Transverse colon (tissue), 4 donors: ENCODE measurements around the gene CFLAR. TPM values are rescaled to one million over a fixed set of nuclear protein-coding genes. Genes with fewer than 3 reads are reported as not detected.

Experiments used
- DNase-seq: peaks from one replicate; pipeline ENCODE4 v3.0.0-alpha.2; 2019
- H3K27ac ChIP-seq, 4 donors: fragments of 200-600 bp; sonication (generic); 2 replicates each; pipeline ENCODE4 v1.5.1; 2016 to 2018; ENCODE audit warnings: inconsistent platforms in 4 of 4
- H3K27me3 ChIP-seq: fragments of 200-600 bp; sonication (generic); 2 replicates; pipeline ENCODE4 v1.5.1; 2017; ENCODE audit warnings: inconsistent platforms
- H3K36me3 ChIP-seq, 4 donors: fragments of 200-600 bp; sonication (generic); 2 replicates each; pipeline ENCODE4 v1.5.1; 2017 to 2019; ENCODE audit warnings: inconsistent platforms in 4 of 4
- H3K4me1 ChIP-seq, 4 donors: fragments of 200-600 bp; sonication (generic); 2 replicates each; pipeline ENCODE4 v1.5.1; 2017 to 2020; ENCODE audit warnings: inconsistent platforms in 4 of 4
- H3K4me3 ChIP-seq, 4 donors: fragments of 200-600 bp; sonication (generic); 1 replicate in 1 of 4; 2 replicates in 3 of 4; pipeline versions ENCODE4 v1.5.1 to v1.6.1; 2017 to 2019; ENCODE audit warnings: inconsistent platforms in 4 of 4
- H3K9me3 ChIP-seq, 2 donors: fragments of 200-600 bp; sonication (generic); 2 replicates each; pipeline ENCODE4 v1.5.1; 2017 to 2019; ENCODE audit warnings: inconsistent platforms in 2 of 2
- EP300 ChIP-seq: sonication (generic); formaldehyde crosslinking; IDR thresholded peaks from one replicate; pipeline ENCODE4 v1.6.1; 2017; ENCODE audit warnings: antibody characterized with exemption, low read depth
- POLR2A ChIP-seq: fragments of 450-650 bp; IDR thresholded peaks from one replicate; pipeline ENCODE4 v1.6.1; 2016; ENCODE audit warnings: antibody characterized with exemption, mild to moderate bottlenecking, moderate library complexity
- POLR2AphosphoS5 ChIP-seq, 3 donors: sonication (generic); formaldehyde crosslinking; IDR thresholded peaks; one replicate each; pipeline ENCODE4 v1.6.1; 2016; ENCODE audit warnings: antibody characterized with exemption in 3 of 3
- WGBS, 2 donors: methylation state at CpG; one replicate each; pipeline ENCODE4 v1.1.5; 2018; ENCODE audit warnings: low coverage in 1 of 2; 5-methylcytosine and 5-hydroxymethylcytosine counted together
- in situ Hi-C, 4 donors: fragments of 200-750 bp; cut with MboI; loops; one replicate each; pipeline versions ENCODE4 v1.15.0 to v1.15.1; 2017; ENCODE audit warnings: low sequenced_read_pairs in 3 of 4, low pct_ligation_motif_present in 1 of 4, low pct_unique_long_range_greater_than_20kb in 1 of 4
- intact Hi-C: fragments of 100-400 bp; cut with DNase I; formaldehyde crosslinking; loops from one replicate; pipeline ENCODE4 v1.15.1; 2023; ENCODE audit warnings: low total_unique reads
- total RNA-seq, 4 donors: library from RNA; depleted of rRNA; stranded (reverse); fragments of >200 nt; gene quantifications; one replicate each; pipeline ENCODE4 v1.1.0, GENCODE V29; 2016
- TF ChIP-seq, protein P1 (sequence below), 5 experiments: fragments of 200-600 bp in 3 of 5; fragments of 450-650 bp in 2 of 5; sonication (generic) in 3 of 5; IDR thresholded peaks; 1 replicate in 2 of 5; 2 replicates in 3 of 5; pipeline ENCODE4 v1.5.1; 2016 to 2017; ENCODE audit warnings: antibody characterized with exemption in 5 of 5, inconsistent platforms in 3 of 5, mild to moderate bottlenecking in 2 of 5, moderate library complexity in 1 of 5

CFLAR gene
- total RNA-seq, 4 donors from 2014 or later: 148 to 449 (median 323) TPM

DNA sequence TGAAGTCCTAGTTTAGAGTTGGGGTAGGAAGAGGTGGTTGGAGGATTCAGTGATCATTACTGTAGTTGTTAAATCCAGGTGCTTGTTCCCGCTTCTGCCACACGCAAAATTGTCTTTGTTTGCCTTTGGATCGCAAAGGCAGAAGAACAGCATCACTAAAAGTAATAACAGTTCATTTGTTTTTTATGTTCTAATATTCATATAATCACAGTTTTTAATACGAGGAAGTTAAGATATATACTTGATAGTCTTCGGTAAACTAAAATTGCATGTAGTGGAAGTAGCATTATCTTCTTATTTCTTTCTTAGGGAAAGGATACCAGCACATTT lies 43.8 kb upstream of the CFLAR start:
- TF ChIP-seq, protein P1, sequence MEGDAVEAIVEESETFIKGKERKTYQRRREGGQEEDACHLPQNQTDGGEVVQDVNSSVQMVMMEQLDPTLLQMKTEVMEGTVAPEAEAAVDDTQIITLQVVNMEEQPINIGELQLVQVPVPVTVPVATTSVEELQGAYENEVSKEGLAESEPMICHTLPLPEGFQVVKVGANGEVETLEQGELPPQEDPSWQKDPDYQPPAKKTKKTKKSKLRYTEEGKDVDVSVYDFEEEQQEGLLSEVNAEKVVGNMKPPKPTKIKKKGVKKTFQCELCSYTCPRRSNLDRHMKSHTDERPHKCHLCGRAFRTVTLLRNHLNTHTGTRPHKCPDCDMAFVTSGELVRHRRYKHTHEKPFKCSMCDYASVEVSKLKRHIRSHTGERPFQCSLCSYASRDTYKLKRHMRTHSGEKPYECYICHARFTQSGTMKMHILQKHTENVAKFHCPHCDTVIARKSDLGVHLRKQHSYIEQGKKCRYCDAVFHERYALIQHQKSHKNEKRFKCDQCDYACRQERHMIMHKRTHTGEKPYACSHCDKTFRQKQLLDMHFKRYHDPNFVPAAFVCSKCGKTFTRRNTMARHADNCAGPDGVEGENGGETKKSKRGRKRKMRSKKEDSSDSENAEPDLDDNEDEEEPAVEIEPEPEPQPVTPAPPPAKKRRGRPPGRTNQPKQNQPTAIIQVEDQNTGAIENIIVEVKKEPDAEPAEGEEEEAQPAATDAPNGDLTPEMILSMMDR (IDR thresholded peaks at IDR 0.05): no peak
- TF ChIP-seq POLR2AphosphoS5 (IDR thresholded peaks at IDR 0.05) (no peak), POLR2A (no peak), EP300 (no peak)
- intact Hi-C loops: no loop called here
- Histone ChIP-seq H3K4me3 (peak overlapping the region; percentile 41 to 83 (median 79)), H3K4me1 (peaks cover 33 to 50% (median 39%) of the 10 kb centered on the region in 4 donors), H3K27me3 (no peaks in the 10 kb centered on the region), H3K9me3 (no peaks in the 10 kb centered on the region), H3K36me3 (no peaks in the 10 kb centered on the region), H3K27ac (peak overlapping the region; percentile 88 to 92 (median 90))
- DNase-seq: no peak
- in situ Hi-C loops: loop anchor here (10.0 to 25.0 kb wide), 4 partner anchors 103 to 167 kb away; partner anchors contain the start of gene ORC2 (in 2 of the 4)
- 2 to 5% methylated on average over 5 of the region's 5 CpGs for WGBS, 2 donors

DNA sequence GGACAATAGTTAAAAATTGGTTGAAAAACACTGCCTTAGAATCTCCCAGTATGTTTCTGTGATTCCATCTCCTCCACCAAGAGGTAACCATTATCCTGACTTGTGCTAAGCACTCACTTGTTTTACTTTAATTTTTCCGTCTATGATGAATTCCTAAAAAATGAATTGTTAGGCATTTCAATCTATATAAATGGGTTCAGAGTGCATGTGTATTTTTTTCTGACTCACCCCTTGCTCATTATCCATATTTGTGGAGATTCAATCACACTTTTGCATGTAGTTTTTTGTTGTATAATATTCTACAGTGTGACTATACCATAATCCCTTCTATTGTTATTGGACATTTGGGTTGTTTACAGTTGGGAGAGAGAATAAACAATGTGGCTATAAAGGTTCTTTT lies 42.9 kb upstream of the CFLAR start:
- Histone ChIP-seq H3K27ac (no peak overlapping the region), H3K27me3 (no peaks in the 10 kb centered on the region), H3K36me3 (no peaks in the 10 kb centered on the region), H3K4me1 (peaks cover 25 to 41% (median 35%) of the 10 kb centered on the region in 4 donors), H3K4me3 (peak overlapping the region in 2 of 4 donors; percentile 81 to 83), H3K9me3 (no peaks in the 10 kb centered on the region)
- no peak for TF ChIP-seq POLR2A
- no peak for TF ChIP-seq POLR2AphosphoS5 (IDR thresholded peaks at IDR 0.05)
- no peak for TF ChIP-seq EP300
- TF ChIP-seq, protein P1 (IDR thresholded peaks at IDR 0.05): no peak
- in situ Hi-C loops (loop anchor here (10.0 to 25.0 kb wide), 4 partner anchors 102 to 168 kb away; partner anchors contain the start of gene ORC2 (in 2 of the 4)), intact Hi-C loops (no loop called here)
- WGBS, 2 donors: 73 to 82% methylated on average over 1 of the region's 1 CpG
- DNase-seq: no peak

DNA sequence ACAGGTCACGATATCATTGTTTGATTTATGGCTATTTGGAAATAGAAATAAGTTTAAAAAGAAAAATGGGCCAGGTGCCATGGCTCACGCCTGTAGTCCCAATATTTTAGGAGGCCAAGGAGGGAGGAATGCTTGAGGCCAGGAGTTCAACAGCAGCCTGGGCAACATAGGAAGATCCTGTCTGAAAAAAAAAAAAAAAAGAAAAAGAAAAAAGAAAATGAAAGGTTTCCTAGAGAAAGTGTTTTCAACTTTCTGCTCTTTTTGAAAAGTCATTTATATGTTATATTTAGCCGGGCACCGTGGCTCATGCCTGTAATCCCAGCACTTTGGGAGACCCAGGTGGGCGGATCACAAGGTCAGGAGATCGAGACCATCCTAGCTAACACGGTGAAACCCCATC lies 41.0 kb upstream of the CFLAR start:
- Histone ChIP-seq H3K4me3 (no peak overlapping the region), H3K9me3 (no peaks in the 10 kb centered on the region), H3K36me3 (peaks cover 0 to 13% (median 4%) of the 10 kb centered on the region in 4 donors), H3K27ac (no peak overlapping the region), H3K4me1 (peaks cover 14 to 25% (median 21%) of the 10 kb centered on the region in 4 donors), H3K27me3 (no peaks in the 10 kb centered on the region)
- DNase-seq: no peak
- TF ChIP-seq POLR2A (no peak), POLR2AphosphoS5 (IDR thresholded peaks at IDR 0.05) (no peak), EP300 (no peak)
- TF ChIP-seq, protein P1 (IDR thresholded peaks at IDR 0.05): no peak
- in situ Hi-C loops: loop anchor here (10.0 to 25.0 kb wide), 4 partner anchors 100 to 170 kb away; partner anchors contain the start of gene ORC2 (in 2 of the 4)
- intact Hi-C loops: no loop called here
- WGBS, 2 donors: 85 to 87% methylated on average over 7 of the region's 7 CpGs

DNA sequence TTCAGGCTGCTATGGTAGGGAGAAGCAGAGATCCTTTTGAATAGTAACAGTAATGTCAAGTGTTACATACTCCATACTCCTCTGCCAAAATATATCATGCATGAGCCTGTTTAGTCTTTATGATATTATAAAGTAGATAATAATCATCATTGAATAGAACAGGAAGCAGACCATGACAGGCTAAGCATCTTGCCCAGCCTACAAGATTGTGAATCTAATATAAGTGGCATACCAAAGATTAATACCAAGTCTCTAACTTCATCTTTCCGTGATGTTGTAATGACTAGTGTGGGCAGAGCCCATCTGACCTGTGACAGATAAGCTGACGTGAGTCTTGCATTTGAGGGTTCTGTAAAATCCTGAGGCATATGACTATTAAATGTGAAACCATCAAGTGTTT lies 31.1 kb upstream of the CFLAR start:
- H3K4me3 ChIP-seq: no peak overlapping the region
- no peak overlapping the region for H3K27ac ChIP-seq
- H3K27me3 ChIP-seq: no peaks in the 10 kb centered on the region
- intact Hi-C loops: no loop called here
- peaks cover 0 to 45% (median 6%) of the 10 kb centered on the region in 4 donors for H3K36me3 ChIP-seq
- TF ChIP-seq, protein P1 (IDR thresholded peaks at IDR 0.05): no peak
- TF ChIP-seq POLR2A: no peak
- no peak for TF ChIP-seq POLR2AphosphoS5 (IDR thresholded peaks at IDR 0.05)
- no peak for TF ChIP-seq EP300
- no peaks in the 10 kb centered on the region for H3K9me3 ChIP-seq
- H3K4me1 ChIP-seq: peaks cover 0 to 5% (median 0%) of the 10 kb centered on the region in 4 donors
- in situ Hi-C loops: no loop called here
- 72 to 91% methylated on average over 2 of the region's 2 CpGs for WGBS, 2 donors
- no peak for DNase-seq
